H1 (cell line): Measurements from ENCODE around the gene SPOP. TPM values are rescaled to one million over a fixed set of nuclear protein-coding genes. Genes with fewer than 3 reads are reported as not detected.

Experiments
- FOSL1 ChIP-seq: IDR thresholded peaks from 2 replicates; pipeline ENCODE4 v1.6.1; 2011; ENCODE audit warnings: mild to moderate bottlenecking, low read depth, low read length, moderate library complexity; ENCODE audit not compliant: insufficient read depth
- KDM5A ChIP-seq: fragments of 200-600 bp; IDR thresholded peaks from 2 replicates; pipeline ENCODE4 v1.7.1; 2012; ENCODE audit warnings: mild to moderate bottlenecking, low read length, inconsistent platforms, mixed read lengths
- POLR2AphosphoS5 ChIP-seq: IDR thresholded peaks from 2 replicates; pipeline ENCODE4 v1.6.1; 2011; ENCODE audit warnings: low read depth, low read length
- TAF7 ChIP-seq: optimal IDR thresholded peaks from 2 replicates; pipeline ENCODE3; 2011; ENCODE audit warnings: low read depth, mild to moderate bottlenecking, inconsistent platforms, low read length, moderate library complexity, borderline replicate concordance
- polyA plus RNA-seq, 7 experiments: library from polyadenylated mRNA; depleted of rRNA in 3 of 7; stranded (reverse) in 5 of 7; unstranded in 2 of 7; fragments of >200 nt in 5 of 7; fragments of 200-250 nt in 2 of 7; gene quantifications; 1 replicate in 5 of 7; 2 replicates in 1 of 7; 4 replicates in 1 of 7; pipeline versions ENCODE4 v1.2.1 to v1.2.3, GENCODE V29; 2011 to 2013; ENCODE audit warnings: missing spikeins in 2 of 7, mixed read lengths in 2 of 7
- total RNA-seq: library from RNA; stranded (reverse); fragmentation: NEBNext Ultra II Directional; extraction: Animal tissue kit (Norgen Biotek cat#: 25700); gene quantifications from 2 replicates; pipeline ENCODE4 v1.2.1, GENCODE V29; 2021

SPOP gene
- total and polyA plus RNA-seq, 2 of the 8 experiments (the other 6 are each of a cell fraction or from before 2014, with no cell fraction given) = 13.3 to 25.6 TPM

DNA sequence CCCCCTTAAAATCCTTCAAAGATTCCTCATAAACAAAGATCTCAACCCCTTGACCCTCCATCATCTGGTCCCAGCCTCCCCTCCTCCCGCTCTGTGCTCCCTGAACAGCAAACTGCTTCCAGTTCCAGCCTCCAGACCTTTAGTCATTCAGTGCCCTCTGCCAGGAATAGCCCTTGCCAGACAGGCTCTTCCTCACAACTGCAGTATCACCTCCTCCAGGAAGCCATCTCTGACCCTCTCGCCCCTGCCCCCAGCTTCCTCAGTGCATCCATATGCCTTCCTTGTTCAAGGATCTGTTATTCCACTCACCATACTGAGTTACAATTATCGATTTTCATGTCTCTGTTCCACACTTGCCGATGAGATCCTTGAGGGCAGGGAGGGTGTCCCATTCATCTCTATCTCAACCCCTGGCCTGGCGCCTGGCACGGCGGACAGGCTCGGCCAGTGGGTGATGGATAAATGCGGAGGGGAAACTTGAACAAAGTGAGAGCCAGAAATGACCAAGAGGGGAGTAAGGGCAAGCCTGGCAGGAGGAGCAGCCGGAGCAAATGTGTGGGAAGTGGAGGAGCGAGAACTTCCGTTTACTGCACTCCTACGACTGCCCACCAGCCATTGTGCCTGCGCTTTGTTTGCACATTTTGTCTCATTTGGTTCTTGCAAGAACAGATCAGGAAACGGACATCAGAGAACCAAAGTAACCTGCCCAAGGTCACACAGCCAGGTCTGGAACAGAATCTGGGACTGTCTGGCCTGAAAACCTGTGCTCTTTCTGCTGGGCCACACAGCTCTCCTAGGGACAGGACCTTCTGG lies 104.2 kb downstream of the SPOP start (continued):
- TF ChIP-seq TAF7 (no peak), FOSL1 (no peak), KDM5A (no peak), POLR2AphosphoS5 (no peak)
